Measurements from ENCODE around the gene GGCX.
"Not testable (repeated sequence)": the region's sequence is repeated elsewhere in the genome, so short reads cannot be mapped to it uniquely, and the experiment has no call there.

The GGCX gene

DNA sequence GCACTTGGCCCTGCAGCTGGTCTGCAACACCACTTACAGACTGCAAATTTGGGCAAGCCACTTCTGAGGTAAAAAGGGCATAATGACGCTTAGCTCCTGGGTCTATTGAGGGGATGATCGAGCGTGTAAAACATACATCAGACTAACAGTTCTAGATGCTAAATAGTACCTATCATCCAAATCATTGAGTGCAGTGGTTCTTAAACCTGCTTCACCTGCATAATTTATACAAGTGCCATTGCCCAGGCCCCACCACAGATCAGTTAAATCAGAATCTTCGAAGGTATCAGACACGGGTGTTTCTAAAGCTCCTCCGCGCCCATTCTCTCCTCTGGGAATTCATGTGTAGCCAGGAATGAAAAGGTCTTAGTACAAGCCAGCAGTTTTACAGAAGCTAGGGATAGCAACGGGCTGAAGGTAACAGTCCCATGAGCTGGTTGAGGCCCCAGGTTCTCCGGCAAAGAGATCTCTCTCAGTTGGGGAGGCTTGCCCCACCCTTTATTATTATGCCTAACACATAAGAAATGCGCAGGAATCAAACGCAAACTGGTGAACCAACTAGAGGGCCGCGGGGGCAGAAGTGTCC, 33.5 kb upstream of the GGCX start:
- no peak for DNase-seq (ENCODE audit: low read depth)

- DNase-seq (ENCODE audit: low read depth): no peak
These were observed 31.7 kb upstream of the GGCX start for GRCh38 chr2:85593023-85593422.

DNA sequence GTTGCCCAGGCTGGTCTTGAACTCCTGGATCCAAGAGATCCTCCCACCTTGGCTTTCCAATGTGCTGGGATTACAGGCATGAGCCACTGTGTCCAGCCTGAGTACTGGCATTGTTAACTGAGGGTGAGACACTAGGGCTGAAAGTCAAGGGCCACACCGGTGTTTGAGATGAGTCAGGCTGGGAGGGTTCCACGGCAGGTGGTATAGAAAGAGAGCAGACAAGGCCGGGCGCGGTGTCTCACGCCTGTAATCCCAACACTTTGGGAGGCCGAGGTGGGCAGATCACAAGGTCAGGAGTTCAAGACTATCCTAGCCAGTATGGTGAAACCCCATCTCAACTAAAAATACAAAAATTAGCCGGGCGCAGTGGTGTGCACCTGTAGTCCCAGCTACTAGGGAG, 31.0 kb upstream of the GGCX start:
- not testable (repeated sequence) for DNase-seq (ENCODE audit: low read depth)

DNA sequence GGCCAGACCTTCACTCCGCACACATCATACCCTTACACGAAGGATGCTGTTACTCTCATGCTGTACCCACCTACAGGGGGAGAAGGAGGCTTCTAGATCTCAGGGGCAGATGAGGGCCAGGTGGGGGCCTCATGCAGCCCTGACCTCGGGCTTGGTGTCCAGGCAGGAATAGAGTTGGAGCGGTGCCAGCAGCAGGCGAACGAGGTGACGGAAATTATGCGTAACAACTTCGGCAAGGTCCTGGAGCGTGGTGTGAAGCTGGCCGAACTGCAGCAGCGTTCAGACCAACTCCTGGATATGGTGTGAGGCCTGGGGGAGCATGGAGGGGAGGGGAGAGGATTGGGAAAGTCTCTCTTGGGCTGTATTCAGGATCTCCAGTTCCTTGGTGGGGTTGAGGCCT, 30.3 kb upstream of the GGCX start:
- DNase-seq (ENCODE audit: low read depth): no peak

DNA sequence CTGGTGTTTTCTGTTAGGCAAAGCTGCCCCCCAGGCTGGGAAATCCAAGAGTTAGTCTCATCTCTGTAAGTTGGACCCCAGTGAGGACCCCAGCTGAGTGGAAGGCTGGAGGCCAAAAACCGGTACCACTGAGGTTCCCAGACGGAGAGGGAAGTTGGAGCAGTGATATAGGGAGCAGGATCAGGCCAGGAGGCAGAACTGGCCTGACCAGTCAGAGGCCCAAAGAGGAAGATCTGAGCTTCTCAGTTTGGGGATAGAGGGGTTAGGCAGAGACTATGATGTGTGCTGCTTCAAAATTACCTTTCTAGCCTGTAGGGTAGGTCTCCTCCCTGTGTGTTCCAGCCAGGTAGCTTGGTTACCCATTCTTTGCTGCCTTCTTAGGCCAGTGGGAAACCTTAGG, 29.7 kb upstream of the GGCX start:
- no peak for DNase-seq (ENCODE audit: low read depth)

DNA sequence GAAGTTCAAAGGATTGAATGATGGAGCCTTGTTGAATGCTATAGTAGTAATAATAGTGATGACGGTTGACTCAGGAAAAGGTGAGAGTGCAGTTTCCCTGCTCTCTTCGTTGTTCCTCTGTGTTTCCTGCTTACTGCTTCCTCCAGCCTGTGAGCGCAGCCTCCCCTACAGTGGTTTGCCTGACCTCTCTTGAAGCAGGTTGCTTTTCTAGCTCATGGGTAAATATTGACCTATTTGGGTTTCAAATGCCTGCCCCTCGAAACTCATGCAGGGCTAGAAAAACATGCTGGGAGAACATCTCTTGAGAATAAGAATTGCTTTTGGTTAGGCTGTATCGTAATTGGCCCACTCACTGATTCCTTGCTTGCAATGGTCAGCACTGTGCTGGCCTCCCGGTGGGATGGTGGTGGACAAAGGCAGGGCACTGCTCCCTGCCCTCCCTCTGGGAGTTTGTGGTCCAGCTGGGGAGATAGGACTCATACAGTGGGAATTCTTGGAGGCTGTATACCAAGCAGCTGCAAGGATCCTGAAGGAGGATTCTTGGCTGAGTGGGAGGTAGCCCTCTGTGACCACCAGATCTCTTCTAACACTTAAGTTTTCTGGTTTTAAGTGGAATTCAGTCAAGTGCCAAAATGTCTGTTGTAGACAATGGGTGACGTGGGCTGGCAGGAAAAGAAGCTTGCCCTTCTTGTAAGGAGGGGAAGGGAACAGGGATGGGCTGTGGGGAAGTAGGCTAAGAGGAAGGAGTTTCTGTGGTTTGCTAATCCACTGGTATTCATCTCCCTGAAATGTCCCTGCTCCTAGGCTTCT, 28.9 kb upstream of the GGCX start:
- peak; percentile 79 for DNase-seq (ENCODE audit: low read depth)

DNA sequence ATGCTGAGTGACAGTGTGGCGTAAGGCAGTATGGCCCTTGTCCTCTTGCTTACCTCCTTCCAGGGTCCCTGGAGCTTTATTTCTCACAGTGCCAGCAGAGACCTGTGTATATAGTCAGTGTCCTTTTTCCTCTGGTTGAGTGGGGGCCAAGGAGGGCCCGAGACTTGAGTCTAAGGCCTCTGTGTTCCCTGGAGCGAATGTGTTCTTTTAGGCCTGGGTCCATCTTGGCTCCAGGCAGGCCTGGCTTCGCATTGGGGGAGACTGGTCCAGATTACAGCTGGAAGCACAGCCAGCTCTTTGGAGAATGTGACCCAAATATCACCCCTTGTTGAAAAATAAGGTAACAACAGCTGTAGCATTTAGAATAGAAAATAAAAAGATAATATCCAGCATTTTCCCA, 27.9 kb upstream of the GGCX start:
- no peak for DNase-seq (ENCODE audit: low read depth)

GRCh38 chr2:85588645-85589044, 27.4 kb upstream of the GGCX start:
- DNase-seq (ENCODE audit: low read depth): no peak

- no peak for DNase-seq (ENCODE audit: low read depth)
These were observed 26.9 kb upstream of the GGCX start for GRCh38 chr2:85588236-85588635.

- DNase-seq (ENCODE audit: low read depth): peak; percentile 32
These were observed 24.4 kb upstream of the GGCX start for GRCh38 chr2:85585781-85586105.

GRCh38 chr2:85584857-85585780, 23.8 kb upstream of the GGCX start:
- peak; percentile 49 for DNase-seq (ENCODE audit: low read depth)

GRCh38 chr2:85584354-85584856, 23.1 kb upstream of the GGCX start, which contains the start of gene VAMP5:
Gene VAMP5, plus strand, starts transcription at chr2:85584431. Its CDS starts 60 bp downstream, at chr2:85584491.
- DNase-seq (ENCODE audit: low read depth): peak; percentile 26

DNA sequence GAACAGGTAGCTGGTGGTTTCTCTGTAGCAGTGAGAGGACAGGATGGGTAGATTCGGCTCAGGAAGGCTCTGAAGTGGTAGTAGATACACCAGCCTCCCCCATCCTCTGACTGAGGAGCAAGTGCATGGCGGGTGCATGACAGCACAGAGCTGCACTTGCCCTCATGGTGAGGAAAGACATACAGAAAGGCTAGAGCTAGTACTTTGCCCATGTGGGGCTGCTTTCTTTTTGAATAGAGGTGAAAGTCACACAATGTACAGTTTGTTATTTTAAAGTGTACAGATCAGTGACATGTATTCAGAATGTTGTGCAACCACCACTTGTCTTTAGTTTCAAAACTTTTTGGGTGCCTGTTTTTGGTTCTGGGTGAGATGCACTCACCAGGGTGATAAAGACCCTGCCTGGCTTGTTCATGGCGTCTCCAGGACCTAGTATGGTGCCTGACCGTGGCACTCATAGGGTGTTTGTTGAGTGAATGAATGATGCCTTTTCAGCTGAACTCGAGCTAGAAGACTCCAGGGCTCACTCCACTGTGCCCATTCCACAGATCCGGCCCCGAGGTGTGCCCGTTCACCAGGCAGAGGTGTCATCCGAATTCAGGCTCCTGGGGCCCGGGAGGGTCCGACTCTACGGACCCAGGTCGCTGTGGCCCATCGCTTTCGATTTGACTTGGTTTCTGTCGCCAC, 22.5 kb upstream of the GGCX start:
- peak; percentile 14 for DNase-seq (ENCODE audit: low read depth)

- DNase-seq (ENCODE audit: low read depth): no peak
These were observed 21.2 kb upstream of the GGCX start for GRCh38 chr2:85582492-85582891.

GRCh38 chr2:85580206-85580605, 18.9 kb upstream of the GGCX start:
- DNase-seq (ENCODE audit: low read depth): no peak

DNA sequence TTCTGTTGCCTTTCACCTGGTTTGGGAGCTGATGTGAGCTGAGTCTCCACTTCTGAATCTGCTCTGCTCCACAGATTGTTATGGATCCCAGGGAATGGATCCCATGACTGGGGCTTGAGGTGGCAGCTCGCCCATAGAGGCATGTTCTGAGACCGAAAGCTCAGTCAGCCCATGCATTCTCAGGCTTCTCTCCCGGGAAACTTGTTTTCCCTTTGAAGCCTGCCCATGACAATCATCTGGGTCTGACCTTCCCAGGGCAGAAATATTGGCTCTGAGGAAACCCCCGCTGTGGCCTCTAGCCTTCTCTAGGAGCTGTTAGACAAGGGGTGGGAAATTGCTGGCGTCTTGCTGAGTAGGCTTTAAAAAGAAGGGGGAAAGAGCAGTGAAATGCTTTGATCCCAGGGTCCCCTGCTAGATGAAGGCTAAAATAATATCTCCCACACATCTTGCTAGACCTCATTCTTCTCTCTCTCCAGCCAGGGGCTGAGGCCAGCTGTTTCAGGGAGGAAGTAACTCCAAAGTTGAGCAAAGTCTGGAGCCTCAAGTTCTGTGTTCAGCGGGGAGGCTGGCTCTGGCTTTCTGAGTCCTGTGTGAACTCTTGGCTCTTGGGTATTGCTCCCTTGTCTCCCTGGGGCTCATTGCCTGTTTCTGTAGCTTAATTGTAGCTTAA, 18.1 kb upstream of the GGCX start:
- no peak for DNase-seq (ENCODE audit: low read depth)

GRCh38 chr2:85578243-85579180, 17.2 kb upstream of the GGCX start:
- no peak for DNase-seq (ENCODE audit: low read depth)

GRCh38 chr2:85577386-85578242, 16.3 kb upstream of the GGCX start, which contains the start of gene VAMP8:
Gene VAMP8, plus strand, starts transcription at chr2:85577586. Its CDS starts 61 bp downstream, at chr2:85577647.
- no peak for DNase-seq (ENCODE audit: low read depth)

DNA sequence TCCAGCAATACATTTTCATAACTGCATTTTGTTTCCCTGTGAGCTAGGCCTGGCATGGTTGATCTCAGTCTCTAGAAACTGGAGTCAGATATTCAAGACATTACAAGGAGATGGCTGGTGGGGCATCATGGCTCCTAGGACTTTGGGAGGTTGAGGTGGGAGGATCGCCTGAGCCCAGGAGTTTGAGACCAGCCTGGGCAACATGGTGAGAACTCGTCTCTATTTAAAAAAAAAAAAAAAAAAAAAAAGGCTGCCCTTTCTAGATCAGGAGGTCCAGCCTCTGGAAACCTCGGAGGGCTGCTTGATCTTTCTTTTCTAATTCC, 15.7 kb upstream of the GGCX start:
- no peak for DNase-seq (ENCODE audit: low read depth)

All from fibroblast of gingiva (primary cell).